Type B pancreatic cell (in vitro differentiated cells): ENCODE results near the gene ALOX12. TPM values are rescaled to one million over a fixed set of nuclear protein-coding genes. Genes with fewer than 3 reads are reported as not detected.
"Not testable (repeated sequence)": the region's sequence is repeated elsewhere in the genome, so short reads cannot be mapped to it uniquely, and the experiment has no call there.

Experiments
- DNase-seq: peaks from one replicate; pipeline ENCODE4 v3.0.0; 2021; ENCODE audit warnings: mixed read lengths; ENCODE audit not compliant: unreplicated experiment; ENCODE audit errors: extremely low spot score
- H3K27ac Mint-ChIP-seq: 2 replicates; pipeline ENCODE4 v1.8.0; 2021; ENCODE audit warnings: mild to moderate bottlenecking, mixed read lengths
- H3K27me3 Mint-ChIP-seq: 2 replicates; pipeline ENCODE4 v1.8.0; 2021; ENCODE audit warnings: mixed read lengths
- H3K36me3 Mint-ChIP-seq: 2 replicates; pipeline ENCODE4 v1.8.0; 2021; ENCODE audit warnings: mixed read lengths
- H3K4me1 Mint-ChIP-seq: one replicate; pipeline ENCODE4 v1.8.0; 2021; ENCODE audit warnings: mixed read lengths; ENCODE audit not compliant: unreplicated experiment
- H3K4me3 Mint-ChIP-seq: 2 replicates; pipeline ENCODE4 v1.8.0; 2021; ENCODE audit warnings: mild to moderate bottlenecking, mixed read lengths
- H3K9me3 Mint-ChIP-seq: 2 replicates; pipeline ENCODE4 v1.8.0; 2021; ENCODE audit warnings: mixed read lengths
- CTCF ChIP-seq: fragments of 200-600 bp; sonication (generic); conservative IDR thresholded peaks from 2 replicates; pipeline ENCODE4 v1.5.0; 2021; ENCODE audit warnings: antibody characterized with exemption, mild to moderate bottlenecking
- total RNA-seq: library from RNA; stranded (reverse); gene quantifications from 2 replicates; pipeline ENCODE4 v1.2.1, GENCODE V29; 2021; ENCODE audit warnings: low replicate concordance

ALOX12 gene
- total RNA-seq, 1 donor from 2014 or later: 0.34 TPM

- Mint-ChIP-seq H3K4me3 (no peak overlapping the region), H3K27ac (no peak overlapping the region), H3K27me3 (peaks cover 22% of the 10 kb centered on the region)
Measured at GRCh38 chr17:6959700-6960099, 36.1 kb upstream of the ALOX12 start.

DNA sequence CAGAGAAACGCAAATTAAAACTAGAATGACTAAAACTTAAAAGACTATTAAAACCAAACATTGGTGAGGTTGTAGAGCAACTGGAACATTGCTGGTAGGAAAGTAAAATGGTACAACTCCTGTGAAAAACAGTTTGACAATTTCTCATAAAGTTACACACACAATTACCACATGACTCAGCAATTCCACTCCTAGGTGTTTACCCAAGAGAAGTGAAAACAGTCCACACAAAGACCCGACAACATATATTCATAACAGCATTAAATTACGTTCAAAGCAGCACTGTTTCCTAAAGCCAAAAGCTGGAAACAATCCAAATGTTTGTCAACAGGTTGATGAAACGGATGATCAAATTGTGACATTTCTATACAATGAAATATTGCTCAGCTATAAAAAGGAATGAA lies 26.5 kb upstream of the ALOX12 start:
- H3K27me3 Mint-ChIP-seq: peaks cover 6% of the 10 kb centered on the region
- no peak for TF ChIP-seq CTCF
- H3K4me3 Mint-ChIP-seq: no peak overlapping the region
- no peak for DNase-seq
- H3K4me1 Mint-ChIP-seq: no peaks in the 10 kb centered on the region
- H3K9me3 Mint-ChIP-seq: no peaks in the 10 kb centered on the region
- H3K36me3 Mint-ChIP-seq: no peaks in the 10 kb centered on the region
- no peak overlapping the region for H3K27ac Mint-ChIP-seq

More at GRCh38 chr17:6959700-6960099, 36.1 kb upstream of the ALOX12 start:
- Mint-ChIP-seq H3K36me3 (no peaks in the 10 kb centered on the region), H3K9me3 (no peaks in the 10 kb centered on the region), H3K4me1 (no peaks in the 10 kb centered on the region)
- no peak for DNase-seq
- TF ChIP-seq CTCF: no peak

DNA sequence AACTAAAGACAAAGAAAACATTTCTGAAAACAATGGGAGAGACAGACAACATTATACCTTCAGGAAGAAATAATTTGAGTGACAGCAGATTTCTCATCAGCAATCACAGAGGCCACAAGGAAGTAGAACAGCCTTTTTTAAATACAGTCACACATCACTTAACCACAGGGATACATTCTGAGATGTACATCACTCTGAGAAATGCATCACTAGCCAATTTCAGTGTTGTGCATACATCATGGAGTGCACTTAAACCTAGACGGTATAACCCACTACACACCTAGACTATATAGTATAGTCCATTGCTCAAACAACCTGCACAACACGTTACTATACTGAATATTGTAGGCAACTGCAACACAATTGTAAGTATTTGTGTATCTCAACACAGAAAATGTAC lies 24.9 kb upstream of the ALOX12 start:
- no peaks in the 10 kb centered on the region for H3K36me3 Mint-ChIP-seq
- no peak for DNase-seq
- no peak overlapping the region for H3K27ac Mint-ChIP-seq
- TF ChIP-seq CTCF: no peak
- peaks cover 6% of the 10 kb centered on the region for H3K27me3 Mint-ChIP-seq
- no peak overlapping the region for H3K4me3 Mint-ChIP-seq
- H3K4me1 Mint-ChIP-seq: no peaks in the 10 kb centered on the region
- no peaks in the 10 kb centered on the region for H3K9me3 Mint-ChIP-seq

GRCh38 chr17:6979440-6979839 lies 16.4 kb upstream of the ALOX12 start:
- not testable (repeated sequence) for H3K4me3 Mint-ChIP-seq, H3K27me3 Mint-ChIP-seq, H3K36me3 Mint-ChIP-seq, H3K27ac Mint-ChIP-seq, H3K4me1 Mint-ChIP-seq, H3K9me3 Mint-ChIP-seq, DNase-seq

- DNase-seq: no peak
- Mint-ChIP-seq H3K27me3 (peaks cover 5% of the 10 kb centered on the region), H3K27ac (no peak overlapping the region), H3K9me3 (no peaks in the 10 kb centered on the region), H3K36me3 (no peaks in the 10 kb centered on the region), H3K4me3 (no peak overlapping the region), H3K4me1 (no peaks in the 10 kb centered on the region)
- TF ChIP-seq CTCF: no peak
Measured at GRCh38 chr17:6981426-6981825, 14.4 kb upstream of the ALOX12 start.

DNA sequence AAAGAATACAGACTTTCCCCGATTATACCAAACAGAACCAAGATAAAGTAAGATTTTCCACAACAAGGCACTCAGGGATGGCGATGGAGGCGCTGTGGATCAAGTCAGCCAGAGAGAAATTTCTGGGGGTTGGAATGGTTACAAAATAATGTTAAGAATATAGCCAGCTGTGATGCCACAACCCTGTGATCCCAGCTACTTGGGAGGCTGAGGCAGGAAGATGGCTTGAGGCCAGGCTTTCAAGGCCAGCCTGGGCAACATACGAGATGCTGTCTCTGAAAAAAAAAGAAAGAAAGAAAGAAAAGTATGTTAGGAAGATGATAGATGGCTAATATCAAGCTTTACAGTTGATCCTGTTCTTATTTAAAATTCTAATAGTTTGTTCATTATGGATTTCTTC lies 10.6 kb upstream of the ALOX12 start:
- no peaks in the 10 kb centered on the region for H3K4me1 Mint-ChIP-seq
- H3K27ac Mint-ChIP-seq: no peak overlapping the region
- TF ChIP-seq CTCF: no peak
- no peak overlapping the region for H3K4me3 Mint-ChIP-seq
- H3K27me3 Mint-ChIP-seq: no peaks in the 10 kb centered on the region
- no peaks in the 10 kb centered on the region for H3K36me3 Mint-ChIP-seq
- no peak for DNase-seq
- H3K9me3 Mint-ChIP-seq: no peaks in the 10 kb centered on the region
